CD4-positive, alpha-beta T cell treated with Interleukin-2 at 100 ng/mL for 4 hours (primary cell): ENCODE data around the gene POLR2A.

Experiments
- DNase-seq: peaks from one replicate; pipeline ENCODE4 v3.0.0-alpha.2; 2020; ENCODE audit warnings: low spot score

POLR2A gene

DNA sequence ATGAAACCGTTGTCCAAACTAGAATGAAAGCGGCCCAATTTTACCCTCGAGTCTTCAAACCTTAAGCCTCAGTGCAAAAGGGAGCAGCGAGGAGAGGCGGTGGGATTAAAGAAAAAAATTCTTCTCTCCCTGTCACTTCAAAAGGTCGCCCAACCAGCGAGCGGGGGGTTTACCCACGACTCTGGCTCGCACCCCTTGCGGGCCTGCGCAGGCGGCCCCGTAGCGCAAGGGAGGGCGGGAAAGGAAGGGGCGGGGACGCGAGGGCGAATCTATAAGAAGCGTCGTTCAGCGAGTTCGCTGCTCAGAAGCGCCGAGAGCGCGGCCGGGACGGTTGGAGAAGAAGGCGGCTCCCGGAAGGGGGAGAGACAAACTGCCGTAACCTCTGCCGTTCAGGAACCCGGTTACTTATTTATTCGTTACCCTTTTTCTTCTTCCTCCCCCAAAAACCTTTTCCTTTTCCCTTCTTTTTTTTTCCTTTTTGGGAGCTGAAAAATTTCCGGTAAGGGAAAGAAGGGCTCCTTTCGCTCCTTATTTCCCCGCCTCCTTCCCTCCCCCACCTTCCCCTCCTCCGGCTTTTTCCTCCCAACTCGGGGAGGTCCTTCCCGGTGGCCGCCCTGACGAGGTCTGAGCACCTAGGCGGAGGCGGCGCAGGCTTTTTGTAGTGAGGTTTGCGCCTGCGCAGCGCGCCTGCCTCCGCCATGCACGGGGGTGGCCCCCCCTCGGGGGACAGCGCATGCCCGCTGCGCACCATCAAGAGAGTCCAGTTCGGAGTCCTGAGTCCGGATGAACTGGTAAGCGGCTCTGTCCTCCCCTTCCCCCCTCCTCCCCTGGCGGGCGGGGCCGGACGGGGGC, at the start of gene POLR2A:
Gene POLR2A, plus strand, starts transcription at position 300 of the 852 bp plus-strand sequence.
- peak; percentile 98 for DNase-seq

DNA sequence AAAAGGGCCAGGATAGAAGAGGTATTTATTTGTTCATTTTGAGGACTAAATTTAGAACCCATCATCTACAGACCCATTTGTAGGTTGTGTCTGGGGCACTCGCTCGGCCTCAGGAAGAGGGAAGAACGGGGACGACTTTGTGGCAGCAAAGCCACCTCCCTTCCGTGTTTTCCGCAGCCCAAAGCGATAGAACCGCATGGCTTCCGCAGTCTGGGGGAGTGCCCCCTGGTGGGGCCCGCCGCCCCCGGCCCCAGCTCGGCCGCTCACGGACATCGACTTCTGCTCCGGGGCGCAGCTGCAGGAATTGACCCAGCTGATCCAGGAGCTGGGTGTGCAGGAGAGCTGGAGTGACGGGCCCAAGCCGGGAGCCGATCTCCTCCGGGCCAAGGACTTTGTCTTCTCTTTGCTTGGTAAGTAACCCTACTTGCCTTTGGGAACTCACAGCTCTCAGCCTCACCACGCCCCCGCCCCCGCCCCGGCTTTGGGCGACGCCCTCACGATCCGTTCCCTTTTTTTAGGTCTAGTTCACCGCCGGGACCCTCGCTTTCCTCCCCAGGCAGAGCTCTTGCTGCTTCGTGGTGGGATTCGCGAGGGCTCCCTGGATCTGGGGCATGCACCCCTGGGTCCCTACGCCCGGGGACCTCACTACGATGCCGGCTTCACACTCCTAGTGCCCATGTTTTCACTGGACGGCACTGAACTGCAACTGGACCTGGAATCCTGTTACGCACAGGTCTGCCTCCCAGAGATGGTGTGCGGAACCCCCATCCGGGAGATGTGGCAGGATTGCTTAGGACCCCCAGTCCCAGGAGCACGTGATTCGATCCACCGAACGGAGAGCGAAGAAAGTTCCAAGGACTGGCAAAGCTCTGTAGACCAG, 48.2 kb upstream of the POLR2A start:
- DNase-seq = peak; percentile 59

- DNase-seq = peak; percentile 80
Observed at GRCh38 chr17:7436556-7437368, 47.4 kb upstream of the POLR2A start.

DNA sequence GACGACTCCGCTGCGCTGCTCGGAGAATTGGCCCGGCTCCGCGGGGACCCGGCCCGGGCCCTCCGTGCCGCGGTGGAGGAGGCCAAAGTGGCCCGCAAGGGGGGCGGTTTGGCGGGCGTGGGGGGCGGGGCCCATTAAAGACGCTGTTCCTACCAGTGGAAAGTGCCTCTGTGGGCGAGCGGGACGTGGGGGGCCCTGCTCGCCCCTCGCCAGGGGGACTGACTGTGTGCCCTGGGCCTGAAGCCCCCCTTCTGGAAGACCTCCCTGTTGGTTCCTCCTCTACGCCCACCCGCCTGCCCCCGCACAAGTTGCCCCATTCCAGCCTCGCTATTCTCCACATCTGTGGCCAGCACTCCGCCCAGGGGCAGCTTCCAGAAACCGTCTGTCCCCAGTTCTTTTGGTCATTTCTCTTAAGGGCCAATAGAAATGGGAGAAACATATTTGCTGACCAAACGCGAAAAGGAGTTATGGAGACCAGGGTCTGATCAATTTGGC, 46.8 kb upstream of the POLR2A start:
- no peak for DNase-seq

GRCh38 chr17:7437950-7438614, 46.1 kb upstream of the POLR2A start:
- DNase-seq = peak; percentile 36

- DNase-seq = no peak
Observed at GRCh38 chr17:7438656-7439460, 45.3 kb upstream of the POLR2A start.

GRCh38 chr17:7439462-7440112, 44.6 kb upstream of the POLR2A start, which contains the start of gene FGF11:
Gene FGF11 (plus strand): TSS chr17:7439512. CDS start chr17:7439621, 109 bp downstream.
- DNase-seq = no peak

GRCh38 chr17:7440113-7440833, 43.9 kb upstream of the POLR2A start:
- DNase-seq = no peak

DNA sequence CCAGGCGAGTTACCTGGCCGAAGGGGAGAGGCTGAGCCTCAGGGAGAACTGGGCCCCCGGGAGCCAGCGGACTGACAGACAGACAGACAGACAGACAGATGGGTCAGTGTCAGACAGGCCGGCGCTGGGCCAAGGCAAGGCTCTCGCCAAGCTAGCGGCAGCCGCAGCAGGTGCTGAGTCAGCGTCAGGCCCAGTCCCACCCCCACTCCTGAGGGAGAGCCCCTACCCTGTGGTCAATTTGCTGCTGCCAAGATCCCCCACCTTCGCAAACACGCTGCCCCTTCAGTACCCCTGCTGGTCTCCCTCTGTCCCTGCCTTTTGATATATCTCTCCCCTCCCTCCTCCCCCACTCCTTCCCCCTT, 43.4 kb upstream of the POLR2A start:
- no peak for DNase-seq

DNA sequence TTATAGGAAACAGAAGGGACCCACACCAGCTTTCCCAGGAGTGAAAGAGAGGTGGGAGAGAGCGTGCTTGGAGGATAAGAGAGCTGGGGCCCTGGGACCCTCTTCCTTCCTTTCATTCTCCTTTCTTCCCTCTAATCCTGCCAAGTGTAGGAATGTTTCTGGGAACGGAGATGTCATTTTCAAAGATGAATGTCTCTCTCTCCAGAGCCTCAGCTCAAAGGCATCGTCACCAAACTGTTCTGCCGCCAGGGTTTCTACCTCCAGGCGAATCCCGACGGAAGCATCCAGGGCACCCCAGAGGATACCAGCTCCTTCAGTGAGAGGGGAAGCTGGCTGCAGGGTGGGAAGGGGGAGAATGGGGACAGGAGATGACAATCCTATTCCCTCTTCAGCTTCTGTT, 42.9 kb upstream of the POLR2A start:
- no peak for DNase-seq

GRCh38 chr17:7442142-7442541, 42.0 kb upstream of the POLR2A start:
- DNase-seq = no peak

GRCh38 chr17:7443499-7444485, 40.4 kb upstream of the POLR2A start:
- no peak for DNase-seq

DNA sequence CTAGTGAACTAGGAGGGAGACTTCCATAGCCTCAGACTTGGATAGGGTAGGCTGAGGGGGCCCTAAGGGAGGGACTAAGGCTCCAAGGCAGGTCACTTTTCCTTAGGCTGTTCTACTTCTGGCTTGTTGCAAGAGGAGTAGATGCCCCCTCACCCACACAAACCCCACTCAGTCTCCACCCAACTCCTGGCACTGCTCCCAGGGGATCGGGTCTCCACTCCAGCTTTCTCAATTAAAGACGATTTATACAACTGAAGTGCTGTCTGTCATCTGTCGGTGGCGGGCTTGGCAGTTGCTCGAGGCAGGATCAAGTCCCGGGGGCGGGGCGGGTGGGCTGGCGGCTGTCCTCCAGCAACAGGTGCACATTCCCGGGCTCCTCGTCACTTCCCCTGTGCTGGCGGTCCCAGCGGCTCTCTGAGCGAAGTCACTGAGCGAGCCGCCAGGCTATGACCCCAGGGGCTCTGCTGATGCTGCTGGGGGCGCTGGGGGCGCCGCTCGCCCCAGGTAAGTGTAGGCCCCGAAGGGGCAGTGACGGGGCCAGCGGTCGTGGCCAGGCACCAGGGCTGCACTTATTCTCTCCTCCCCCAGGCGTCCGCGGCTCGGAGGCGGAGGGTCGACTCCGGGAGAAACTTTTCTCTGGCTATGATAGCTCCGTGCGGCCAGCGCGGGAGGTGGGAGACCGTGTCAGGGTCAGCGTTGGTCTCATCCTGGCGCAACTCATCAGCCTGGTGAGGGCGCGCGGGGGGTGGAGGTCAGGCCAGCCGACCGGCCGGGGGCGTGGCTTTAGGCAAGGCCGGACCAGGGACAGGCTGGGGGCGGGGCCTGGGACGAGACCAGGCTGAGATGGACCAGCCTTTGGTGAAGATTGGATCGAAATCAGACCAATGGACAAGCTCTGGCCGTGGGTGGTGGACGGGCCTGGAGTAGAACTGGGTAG, 39.2 kb upstream of the POLR2A start, which contains the start of gene CHRNB1:
Gene CHRNB1, plus strand, starts transcription at position 380 of the 937 bp plus-strand sequence. Its CDS starts 67 bp downstream, at position 447.
- no peak for DNase-seq

DNA sequence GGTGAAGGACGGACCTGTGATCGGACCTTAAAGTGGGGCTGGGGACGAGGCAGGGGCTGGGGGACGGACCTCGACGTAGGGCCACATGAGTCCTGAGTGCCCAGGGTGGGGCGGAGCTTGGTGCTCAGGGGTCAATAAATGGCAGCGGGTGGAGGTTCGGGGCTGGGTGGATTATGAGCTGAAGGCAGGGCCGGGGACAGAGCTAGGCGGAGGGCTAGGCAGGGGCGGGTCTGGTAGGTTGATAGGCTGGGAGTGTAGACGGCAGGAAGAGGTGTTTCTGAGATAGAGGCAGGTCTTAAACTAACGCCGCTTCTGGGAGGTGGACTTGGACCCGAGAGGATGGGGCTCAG, 38.6 kb upstream of the POLR2A start:
- DNase-seq = peak; percentile 30

GRCh38 chr17:7448461-7448860, 35.7 kb upstream of the POLR2A start:
- DNase-seq = no peak

DNA sequence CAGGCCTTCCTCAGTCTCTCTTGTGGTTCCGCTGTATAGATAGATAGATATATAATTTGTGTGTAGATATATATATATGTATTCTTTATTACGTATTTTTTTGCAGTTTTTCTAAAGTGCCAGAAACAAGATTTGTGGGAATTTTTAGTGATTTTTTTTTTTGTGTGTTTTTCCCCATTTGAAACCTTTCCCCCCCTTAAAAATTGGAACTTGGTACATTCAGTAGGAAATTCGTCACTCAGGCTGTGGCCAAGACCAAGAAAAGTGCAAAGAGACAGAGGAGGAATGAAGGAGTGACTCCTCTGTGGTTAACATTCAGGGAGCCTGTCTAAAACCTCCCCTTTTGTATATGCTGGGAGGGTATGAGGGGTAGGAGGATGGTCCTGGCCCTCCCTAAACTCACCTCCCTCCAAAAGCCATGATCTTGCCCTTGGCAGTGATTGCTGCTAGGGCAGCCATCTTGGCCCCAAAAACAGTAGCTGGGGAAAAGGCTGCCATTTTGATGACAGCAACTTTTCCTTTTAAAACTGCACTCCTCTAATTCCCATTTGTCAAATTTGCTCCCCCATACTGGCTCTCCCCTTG, 24.1 kb upstream of the POLR2A start:
- no peak for DNase-seq
